Glutamatergic neuron (in vitro differentiated cells): ENCODE data around the gene EID1. TPM values are rescaled to one million over a fixed set of nuclear protein-coding genes. Genes with fewer than 3 reads are reported as not detected.

Experiments used
- DNase-seq: peaks from one replicate; pipeline ENCODE4 v3.0.0; 2022
- H3K27ac Mint-ChIP-seq: one replicate; pipeline ENCODE4 v1.8.0; 2020; ENCODE audit warnings: mild to moderate bottlenecking, mixed read lengths, inconsistent platforms; ENCODE audit not compliant: unreplicated experiment
- H3K27me3 Mint-ChIP-seq: one replicate; pipeline ENCODE4 v1.8.0; 2020; ENCODE audit warnings: mild to moderate bottlenecking, moderate library complexity, mixed read lengths, inconsistent platforms; ENCODE audit not compliant: unreplicated experiment
- H3K36me3 Mint-ChIP-seq: one replicate; pipeline ENCODE4 v1.8.0; 2020; ENCODE audit warnings: mild to moderate bottlenecking, mixed read lengths, inconsistent platforms; ENCODE audit not compliant: unreplicated experiment
- H3K4me1 Mint-ChIP-seq: one replicate; pipeline ENCODE4 v1.8.0; 2020; ENCODE audit warnings: mild to moderate bottlenecking, low read depth, mixed read lengths, inconsistent platforms; ENCODE audit not compliant: unreplicated experiment
- H3K4me3 Mint-ChIP-seq: one replicate; pipeline ENCODE4 v1.8.0; 2020; ENCODE audit warnings: mild to moderate bottlenecking, mixed read lengths, inconsistent platforms; ENCODE audit not compliant: unreplicated experiment
- H3K9me3 Mint-ChIP-seq: one replicate; pipeline ENCODE4 v1.8.0; 2020; ENCODE audit warnings: mild to moderate bottlenecking, moderate library complexity, mixed read lengths, inconsistent platforms; ENCODE audit not compliant: unreplicated experiment
- total RNA-seq: library from RNA; stranded (reverse); fragmentation: NEBNext Ultra II Directional; extraction: Animal tissue kit (Norgen Biotek cat#: 25700); gene quantifications from one replicate; pipeline ENCODE4 v1.2.1, GENCODE V29; 2021; ENCODE audit not compliant: unreplicated experiment
- TF ChIP-seq, protein P1 (sequence below): fragments of 200-600 bp; sonication (generic); IDR thresholded peaks from one replicate; pipeline ENCODE4 v1.5.0; 2021; ENCODE audit not compliant: partially characterized antibody, unreplicated experiment

Gene EID1
- total RNA-seq, 1 donor from 2014 or later: 146 TPM

DNA sequence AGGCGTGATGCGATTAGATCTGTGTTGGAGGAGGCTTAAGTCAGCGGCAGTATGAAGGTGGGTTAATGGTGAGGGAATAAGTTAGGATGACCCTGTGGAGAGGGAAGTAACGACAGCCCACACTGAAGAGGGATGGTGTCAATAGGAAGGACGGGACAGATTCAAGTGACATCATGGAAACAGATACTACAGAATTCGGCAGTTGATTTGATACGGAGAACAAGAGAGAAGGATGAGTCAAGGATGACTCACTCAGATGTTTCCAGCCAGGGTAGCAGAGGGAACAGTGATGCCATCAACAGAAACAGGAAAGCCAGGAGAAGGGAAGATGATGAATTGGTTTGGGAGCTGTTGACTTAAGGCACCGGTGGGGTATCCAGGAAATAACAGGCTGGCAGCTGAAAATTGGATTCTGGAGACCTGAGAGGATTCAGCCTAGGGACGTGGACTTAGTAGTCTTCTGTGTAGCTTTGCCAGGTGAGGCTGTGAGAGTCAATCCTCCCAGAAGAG lies 47.8 kb downstream of the EID1 start:
- H3K4me1 Mint-ChIP-seq: no peaks in the 10 kb centered on the region
- peaks cover 2% of the 10 kb centered on the region for H3K27me3 Mint-ChIP-seq
- H3K9me3 Mint-ChIP-seq: no peaks in the 10 kb centered on the region
- no peak overlapping the region for H3K4me3 Mint-ChIP-seq
- DNase-seq: no peak
- no peak overlapping the region for H3K27ac Mint-ChIP-seq
- no peaks in the 10 kb centered on the region for H3K36me3 Mint-ChIP-seq
- TF ChIP-seq, protein P1, sequence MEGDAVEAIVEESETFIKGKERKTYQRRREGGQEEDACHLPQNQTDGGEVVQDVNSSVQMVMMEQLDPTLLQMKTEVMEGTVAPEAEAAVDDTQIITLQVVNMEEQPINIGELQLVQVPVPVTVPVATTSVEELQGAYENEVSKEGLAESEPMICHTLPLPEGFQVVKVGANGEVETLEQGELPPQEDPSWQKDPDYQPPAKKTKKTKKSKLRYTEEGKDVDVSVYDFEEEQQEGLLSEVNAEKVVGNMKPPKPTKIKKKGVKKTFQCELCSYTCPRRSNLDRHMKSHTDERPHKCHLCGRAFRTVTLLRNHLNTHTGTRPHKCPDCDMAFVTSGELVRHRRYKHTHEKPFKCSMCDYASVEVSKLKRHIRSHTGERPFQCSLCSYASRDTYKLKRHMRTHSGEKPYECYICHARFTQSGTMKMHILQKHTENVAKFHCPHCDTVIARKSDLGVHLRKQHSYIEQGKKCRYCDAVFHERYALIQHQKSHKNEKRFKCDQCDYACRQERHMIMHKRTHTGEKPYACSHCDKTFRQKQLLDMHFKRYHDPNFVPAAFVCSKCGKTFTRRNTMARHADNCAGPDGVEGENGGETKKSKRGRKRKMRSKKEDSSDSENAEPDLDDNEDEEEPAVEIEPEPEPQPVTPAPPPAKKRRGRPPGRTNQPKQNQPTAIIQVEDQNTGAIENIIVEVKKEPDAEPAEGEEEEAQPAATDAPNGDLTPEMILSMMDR: no peak

DNA sequence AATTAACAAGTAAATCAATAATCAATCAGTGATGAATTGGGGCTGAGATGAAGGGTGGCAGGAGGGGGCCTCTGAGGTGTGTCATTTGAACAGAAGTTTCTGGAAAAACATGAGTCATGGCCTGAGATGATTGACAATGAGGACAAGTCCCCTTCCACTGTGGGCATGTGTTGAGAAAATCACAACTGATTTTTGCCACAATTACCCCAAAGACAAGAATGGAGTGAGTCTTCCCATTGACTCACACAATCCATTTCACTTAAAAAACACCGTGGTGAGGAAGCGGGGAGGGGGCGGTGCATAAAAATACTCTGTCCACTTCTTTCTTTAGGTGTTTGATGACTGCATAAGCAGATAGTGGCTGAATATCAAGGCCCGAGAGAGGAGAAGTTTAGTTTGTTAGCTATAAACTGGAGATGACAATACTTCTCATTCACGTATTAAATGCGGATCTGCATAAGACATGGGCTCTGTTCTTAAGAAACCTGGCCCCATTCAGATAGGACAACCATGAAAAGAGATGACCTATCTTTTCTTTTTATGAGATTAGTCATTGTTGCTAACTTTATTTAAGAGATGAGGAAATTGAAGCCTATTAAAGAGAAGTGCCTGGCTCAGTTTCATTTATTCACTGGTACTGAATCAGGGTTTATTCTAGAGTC lies 51.1 kb downstream of the EID1 start:
- Mint-ChIP-seq H3K27me3 (peaks cover 2% of the 10 kb centered on the region), H3K27ac (no peak overlapping the region), H3K36me3 (no peaks in the 10 kb centered on the region), H3K4me3 (no peak overlapping the region), H3K9me3 (no peaks in the 10 kb centered on the region), H3K4me1 (no peaks in the 10 kb centered on the region)
- TF ChIP-seq, protein P1: no peak
- no peak for DNase-seq

DNA sequence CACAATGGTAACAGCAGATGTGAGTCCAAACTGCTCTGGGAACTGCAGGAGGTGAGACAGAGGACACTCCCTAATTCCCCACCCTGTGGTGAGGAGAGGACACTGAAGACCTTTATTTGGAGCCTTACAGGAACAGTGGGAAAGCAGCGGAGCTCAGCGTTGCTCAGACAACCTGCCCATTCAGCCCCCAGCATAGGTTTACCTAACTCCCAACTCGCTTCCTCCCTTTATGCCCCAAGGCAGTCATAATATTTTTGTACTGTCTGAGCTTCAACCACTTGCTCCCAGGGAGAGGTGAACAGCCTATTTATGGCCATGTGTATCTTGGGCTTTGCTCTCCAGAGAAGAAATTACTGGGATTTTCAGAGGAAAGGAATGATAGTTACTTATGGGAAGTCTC lies 51.7 kb downstream of the EID1 start:
- no peak overlapping the region for H3K27ac Mint-ChIP-seq
- H3K4me3 Mint-ChIP-seq: no peak overlapping the region
- no peaks in the 10 kb centered on the region for H3K4me1 Mint-ChIP-seq
- peaks cover 2% of the 10 kb centered on the region for H3K27me3 Mint-ChIP-seq
- no peaks in the 10 kb centered on the region for H3K9me3 Mint-ChIP-seq
- TF ChIP-seq, protein P1: no peak
- H3K36me3 Mint-ChIP-seq: no peaks in the 10 kb centered on the region
- DNase-seq: no peak

Other genes with a start within 250 kb of the EID1 start
- gene FBN1, start 232.4 kb upstream of the EID1 start, total RNA-seq: 12.6 TPM
- gene CEP152, start 67.1 kb upstream of the EID1 start, total RNA-seq: 8.0 TPM
- 4.4 TPM for gene SHC4, start 85.8 kb downstream of the EID1 start, total RNA-seq
- gene SECISBP2L, start 168.3 kb downstream of the EID1 start, total RNA-seq: 60.2 TPM